ENCODE data around the gene CCDC188. TPM values are rescaled to one million over a fixed set of nuclear protein-coding genes. Genes with fewer than 3 reads are reported as not detected.

CCDC188 gene
- polyA plus RNA-seq, 1 donor from 2014 or later: not detected

- Histone ChIP-seq H3K9me2 (ENCODE audit: insufficient read depth, low read length) (no peaks in the 10 kb centered on the region), H3K27me3 (ENCODE audit: insufficient read depth, low read depth, low read length) (no peaks in the 10 kb centered on the region), H3K9me3 (ENCODE audit: low read length) (no peaks in the 10 kb centered on the region), H3K9ac (ENCODE audit: low read length) (no peak overlapping the region), H2AFZ (ENCODE audit: low read depth, low read length) (no peak overlapping the region), H3F3A (ENCODE audit: insufficient read depth, low read length, poor library complexity, severe bottlenecking) (no peaks in the 10 kb centered on the region), H3K4me2 (ENCODE audit: low read length) (no peak overlapping the region), H4K20me1 (ENCODE audit: insufficient read depth) (peaks cover 6% of the 10 kb centered on the region), H3K4me3 (ENCODE audit: low read length) (no peak overlapping the region), H3K79me2 (replicated peaks; ENCODE audit: insufficient read depth, low read length) (peaks cover 7% of the 10 kb centered on the region), H3K27ac (ENCODE audit: low read length) (no peak overlapping the region), H3K36me3 (ENCODE audit: insufficient read depth, low read length) (peaks cover 13% of the 10 kb centered on the region)
- TF ChIP-seq TAF1 (IDR thresholded peaks at IDR 0.05; ENCODE audit: low read depth) (no peak), MXI1 (conservative IDR thresholded peaks at IDR 0.05; ENCODE audit: poor library complexity, severe bottlenecking) (no peak), EZH2 (IDR thresholded peaks at IDR 0.05; ENCODE audit: borderline replicate concordance, insufficient read depth, low read length, poor library complexity, severe bottlenecking) (no peak), SMC3 (conservative IDR thresholded peaks at IDR 0.05; ENCODE audit: poor library complexity) (no peak), POLR2AphosphoS5 (IDR thresholded peaks at IDR 0.05) (no peak), RAD21 (conservative IDR thresholded peaks at IDR 0.05) (no peak), CTCF (IDR thresholded peaks at IDR 0.05; ENCODE audit: poor library complexity, severe bottlenecking) (no peak), REST (IDR thresholded peaks at IDR 0.05; ENCODE audit: borderline replicate concordance) (no peak), EP300 (conservative IDR thresholded peaks at IDR 0.05; ENCODE audit: poor library complexity, severe bottlenecking) (no peak)
Measured at GRCh38 chr22:20105456-20106204, 45.2 kb downstream of the CCDC188 start.

GRCh38 chr22:20102203-20102780 lies 48.6 kb downstream of the CCDC188 start:
- H3K9me3 ChIP-seq (ENCODE audit: low read length): no peaks in the 10 kb centered on the region
- H3K27ac ChIP-seq (ENCODE audit: low read length): no peak overlapping the region
- H3K9me2 ChIP-seq (ENCODE audit: insufficient read depth, low read length): no peaks in the 10 kb centered on the region
- H4K20me1 ChIP-seq (ENCODE audit: insufficient read depth): peaks cover 10% of the 10 kb centered on the region
- H3K79me2 ChIP-seq (replicated peaks; ENCODE audit: insufficient read depth, low read length): peaks cover 17% of the 10 kb centered on the region
- no peak overlapping the region for H3K4me2 ChIP-seq (ENCODE audit: low read length)
- no peak overlapping the region for H3K9ac ChIP-seq (ENCODE audit: low read length)
- TF ChIP-seq EP300 (conservative IDR thresholded peaks at IDR 0.05; ENCODE audit: poor library complexity, severe bottlenecking): no peak
- no peak for TF ChIP-seq EZH2 (IDR thresholded peaks at IDR 0.05; ENCODE audit: borderline replicate concordance, insufficient read depth, low read length, poor library complexity, severe bottlenecking)
- TF ChIP-seq POLR2AphosphoS5 (IDR thresholded peaks at IDR 0.05): no peak
- no peak for TF ChIP-seq REST (IDR thresholded peaks at IDR 0.05; ENCODE audit: borderline replicate concordance)
- TF ChIP-seq SMC3 (conservative IDR thresholded peaks at IDR 0.05; ENCODE audit: poor library complexity): no peak
- no peak for TF ChIP-seq TAF1 (IDR thresholded peaks at IDR 0.05; ENCODE audit: low read depth)
- TF ChIP-seq RAD21 (conservative IDR thresholded peaks at IDR 0.05): no peak
- TF ChIP-seq CTCF (IDR thresholded peaks at IDR 0.05; ENCODE audit: poor library complexity, severe bottlenecking): no peak
- no peak for TF ChIP-seq MXI1 (conservative IDR thresholded peaks at IDR 0.05; ENCODE audit: poor library complexity, severe bottlenecking)
- no peak overlapping the region for H2AFZ ChIP-seq (ENCODE audit: low read depth, low read length)
- H3K36me3 ChIP-seq (ENCODE audit: insufficient read depth, low read length): peaks cover 16% of the 10 kb centered on the region
- H3F3A ChIP-seq (ENCODE audit: insufficient read depth, low read length, poor library complexity, severe bottlenecking): no peaks in the 10 kb centered on the region
- H3K27me3 ChIP-seq (ENCODE audit: insufficient read depth, low read depth, low read length): no peaks in the 10 kb centered on the region
- no peak overlapping the region for H3K4me3 ChIP-seq (ENCODE audit: low read length)

All from neural cell (in vitro differentiated cells).